ENCODE measurements around the gene GTPBP1. TPM values are rescaled to one million over a fixed set of nuclear protein-coding genes. Genes with fewer than 3 reads are reported as not detected.

Gene GTPBP1
- total RNA-seq, 1 experiment from 2014 or later, result 94.7 TPM

- DNase-seq, result no peak
- no peak overlapping the region for H3K4me2 ChIP-seq
- no TSS peak for BruUV-seq (replicated peaks)
- H2AFZ ChIP-seq, result no peak overlapping the region
- no peaks in the 10 kb centered on the region for H3K9me3 ChIP-seq (ENCODE audit: insufficient read depth, low read depth)
- H3K4me1 ChIP-seq (replicated peaks; ENCODE audit: insufficient read depth), result peaks cover 23% of the 10 kb centered on the region
- TF ChIP-seq, protein P1, sequence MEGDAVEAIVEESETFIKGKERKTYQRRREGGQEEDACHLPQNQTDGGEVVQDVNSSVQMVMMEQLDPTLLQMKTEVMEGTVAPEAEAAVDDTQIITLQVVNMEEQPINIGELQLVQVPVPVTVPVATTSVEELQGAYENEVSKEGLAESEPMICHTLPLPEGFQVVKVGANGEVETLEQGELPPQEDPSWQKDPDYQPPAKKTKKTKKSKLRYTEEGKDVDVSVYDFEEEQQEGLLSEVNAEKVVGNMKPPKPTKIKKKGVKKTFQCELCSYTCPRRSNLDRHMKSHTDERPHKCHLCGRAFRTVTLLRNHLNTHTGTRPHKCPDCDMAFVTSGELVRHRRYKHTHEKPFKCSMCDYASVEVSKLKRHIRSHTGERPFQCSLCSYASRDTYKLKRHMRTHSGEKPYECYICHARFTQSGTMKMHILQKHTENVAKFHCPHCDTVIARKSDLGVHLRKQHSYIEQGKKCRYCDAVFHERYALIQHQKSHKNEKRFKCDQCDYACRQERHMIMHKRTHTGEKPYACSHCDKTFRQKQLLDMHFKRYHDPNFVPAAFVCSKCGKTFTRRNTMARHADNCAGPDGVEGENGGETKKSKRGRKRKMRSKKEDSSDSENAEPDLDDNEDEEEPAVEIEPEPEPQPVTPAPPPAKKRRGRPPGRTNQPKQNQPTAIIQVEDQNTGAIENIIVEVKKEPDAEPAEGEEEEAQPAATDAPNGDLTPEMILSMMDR (conservative IDR thresholded peaks at IDR 0.05), result no peak
- no peak for TF ChIP-seq EZH2 (IDR thresholded peaks at IDR 0.05; ENCODE audit: low read depth)
- no peak overlapping the region for H3K4me3 ChIP-seq
- ChIA-PET POLR2A (ENCODE audit: unreplicated experiment) (no interaction called here), CTCF (interaction anchor here (2.0 kb wide), 1 partner anchor 9 kb away, joined by 4 read pairs; no protein-coding TSS in a partner anchor)
- H4K20me1 ChIP-seq (ENCODE audit: insufficient read depth), result peaks cover 82% of the 10 kb centered on the region
- no peak overlapping the region for H3K27ac ChIP-seq
- no peaks in the 10 kb centered on the region for H3K27me3 ChIP-seq (ENCODE audit: insufficient read depth, low read depth)
- intact Hi-C loops (cut with micrococcal nuclease; ENCODE audit: unreplicated experiment), result no loop called here
- peaks cover 40% of the 10 kb centered on the region for H3K36me3 ChIP-seq (ENCODE audit: low read depth)
- peaks cover 37% of the 10 kb centered on the region for H3F3A ChIP-seq (ENCODE audit: insufficient read depth, low read depth)
- H3K9me2 ChIP-seq (ENCODE audit: insufficient read depth), result no peaks in the 10 kb centered on the region
- peaks cover 81% of the 10 kb centered on the region for H3K79me2 ChIP-seq (ENCODE audit: low read depth)
Measured at GRCh38 chr22:38716826-38717225, 11.1 kb downstream of the GTPBP1 start.

DNA sequence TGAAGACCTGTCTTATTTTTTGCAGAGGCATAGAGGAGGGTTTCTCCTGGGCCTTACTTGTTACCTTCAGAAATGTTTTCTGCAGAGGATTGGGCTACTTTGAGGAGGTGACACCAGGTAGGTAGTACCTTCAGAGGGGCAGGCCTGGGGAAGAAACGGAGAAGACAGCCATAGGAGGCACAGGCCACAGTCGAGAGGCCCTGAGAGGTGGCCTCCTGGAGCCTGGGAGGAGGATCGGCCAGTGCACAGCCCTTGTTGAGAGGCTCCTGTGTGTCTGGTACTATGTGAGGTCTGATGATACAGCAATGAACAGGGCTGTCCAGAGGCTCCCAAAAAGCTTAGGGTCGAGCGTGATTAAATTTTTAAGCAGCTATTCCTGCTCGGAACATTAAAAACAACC is 11.5 kb downstream of the GTPBP1 start:
- ChIA-PET CTCF (interaction anchor here (0.5 to 2.0 kb wide), 2 partner anchors 10 to 356 kb away, joined by 4 to 13 read pairs; no protein-coding TSS in a partner anchor), POLR2A (ENCODE audit: unreplicated experiment) (no interaction called here)
- H3K9me3 ChIP-seq (ENCODE audit: insufficient read depth, low read depth), result no peaks in the 10 kb centered on the region
- no peak overlapping the region for H3K4me3 ChIP-seq
- intact Hi-C loops (cut with micrococcal nuclease; ENCODE audit: unreplicated experiment), result no loop called here
- DNase-seq, result no peak
- no peak overlapping the region for H3K27ac ChIP-seq
- H3K79me2 ChIP-seq (ENCODE audit: low read depth), result peaks cover 77% of the 10 kb centered on the region
- no peak overlapping the region for H3K4me2 ChIP-seq
- no peak overlapping the region for H2AFZ ChIP-seq
- peaks cover 38% of the 10 kb centered on the region for H3K36me3 ChIP-seq (ENCODE audit: low read depth)
- peaks cover 78% of the 10 kb centered on the region for H4K20me1 ChIP-seq (ENCODE audit: insufficient read depth)
- no peaks in the 10 kb centered on the region for H3K9me2 ChIP-seq (ENCODE audit: insufficient read depth)
- H3K4me1 ChIP-seq (replicated peaks; ENCODE audit: insufficient read depth), result peaks cover 23% of the 10 kb centered on the region
- H3F3A ChIP-seq (ENCODE audit: insufficient read depth, low read depth), result peaks cover 37% of the 10 kb centered on the region
- TF ChIP-seq, protein P1 (conservative IDR thresholded peaks at IDR 0.05), result no peak
- TF ChIP-seq EZH2 (IDR thresholded peaks at IDR 0.05; ENCODE audit: low read depth), result no peak
- H3K27me3 ChIP-seq (ENCODE audit: insufficient read depth, low read depth), result no peaks in the 10 kb centered on the region
- BruUV-seq (replicated peaks), result no TSS peak

DNA sequence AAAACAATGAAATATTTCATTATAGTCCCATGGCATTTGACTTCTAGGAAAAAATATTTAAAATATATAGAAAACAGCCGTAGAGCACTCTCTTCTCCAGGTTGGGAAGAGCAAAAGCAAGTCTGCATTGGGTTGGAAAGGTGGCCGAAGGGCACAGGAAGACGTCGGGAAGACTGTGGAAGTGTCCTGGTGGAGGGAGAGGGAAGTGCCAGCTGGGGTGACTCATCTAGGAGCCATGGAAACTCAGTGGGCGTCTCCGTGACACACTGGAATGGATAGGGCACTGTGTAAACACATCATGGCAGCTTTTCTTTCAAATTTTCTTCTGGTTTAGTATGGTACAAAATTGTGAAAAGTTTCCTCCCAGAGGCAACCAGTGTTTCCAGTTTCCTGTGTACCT is 12.7 kb downstream of the GTPBP1 start:
- DNase-seq, result peak; percentile 84 to 91
- no peaks in the 10 kb centered on the region for H3K9me3 ChIP-seq (ENCODE audit: insufficient read depth, low read depth)
- no peak overlapping the region for H3K4me3 ChIP-seq
- H3K27me3 ChIP-seq (ENCODE audit: insufficient read depth, low read depth), result no peaks in the 10 kb centered on the region
- peaks cover 66% of the 10 kb centered on the region for H4K20me1 ChIP-seq (ENCODE audit: insufficient read depth)
- peak overlapping the region; percentile 69 for H3K4me2 ChIP-seq
- intact Hi-C loops (cut with micrococcal nuclease; ENCODE audit: unreplicated experiment), result no loop called here
- no peak overlapping the region for H2AFZ ChIP-seq
- peaks cover 23% of the 10 kb centered on the region for H3K4me1 ChIP-seq (replicated peaks; ENCODE audit: insufficient read depth)
- BruUV-seq (replicated peaks), result no TSS peak
- H3K27ac ChIP-seq, result peak overlapping the region; percentile 57
- peaks cover 37% of the 10 kb centered on the region for H3F3A ChIP-seq (ENCODE audit: insufficient read depth, low read depth)
- H3K9me2 ChIP-seq (ENCODE audit: insufficient read depth), result no peaks in the 10 kb centered on the region
- POLR2A ChIA-PET (ENCODE audit: unreplicated experiment), result interaction anchor here (0.7 kb wide), 3 partner anchors 12 to 964 kb away, joined by 3 to 5 read pairs (median 3); no protein-coding TSS in a partner anchor
- TF ChIP-seq EZH2 (IDR thresholded peaks at IDR 0.05; ENCODE audit: low read depth), result no peak
- TF ChIP-seq, protein P1 (conservative IDR thresholded peaks at IDR 0.05), result peak; percentile 82
- CTCF ChIA-PET, result interaction anchor here (1.4 to 2.0 kb wide), 2 partner anchors 11 to 48 kb away, joined by 4 read pairs; no protein-coding TSS in a partner anchor
- peaks cover 48% of the 10 kb centered on the region for H3K36me3 ChIP-seq (ENCODE audit: low read depth)
- H3K79me2 ChIP-seq (ENCODE audit: low read depth), result peaks cover 65% of the 10 kb centered on the region

Data from PC-9 (cell line).